Stimulated activated CD4-positive, alpha-beta T cell treated with anti-CD3 and anti-CD28 coated beads, TNF-alpha, amount 100 ng/mL, for 4 hours (primary cell): ENCODE measurements around the gene UBE3C.
A peak's percentile ranks its signal among the peaks of the same experiment; 100 is the strongest.
"Not testable (repeated sequence)": the region's sequence is repeated elsewhere in the genome, so short reads cannot be mapped to it uniquely, and the experiment has no call there.

Experiments
- DNase-seq, 3 experiments: peaks; one replicate each; pipeline ENCODE4 v3.0.0-alpha.2; 2020; ENCODE audit warnings: low read depth in 3 of 3

UBE3C gene

GRCh38 chr7:157138424-157139110 is at the start of gene UBE3C:
Gene UBE3C (plus strand): TSS chr7:157138926. CDS start chr7:157139273, 347 bp downstream.
- DNase-seq: peak; percentile 82 to 89 (median 88)

DNA sequence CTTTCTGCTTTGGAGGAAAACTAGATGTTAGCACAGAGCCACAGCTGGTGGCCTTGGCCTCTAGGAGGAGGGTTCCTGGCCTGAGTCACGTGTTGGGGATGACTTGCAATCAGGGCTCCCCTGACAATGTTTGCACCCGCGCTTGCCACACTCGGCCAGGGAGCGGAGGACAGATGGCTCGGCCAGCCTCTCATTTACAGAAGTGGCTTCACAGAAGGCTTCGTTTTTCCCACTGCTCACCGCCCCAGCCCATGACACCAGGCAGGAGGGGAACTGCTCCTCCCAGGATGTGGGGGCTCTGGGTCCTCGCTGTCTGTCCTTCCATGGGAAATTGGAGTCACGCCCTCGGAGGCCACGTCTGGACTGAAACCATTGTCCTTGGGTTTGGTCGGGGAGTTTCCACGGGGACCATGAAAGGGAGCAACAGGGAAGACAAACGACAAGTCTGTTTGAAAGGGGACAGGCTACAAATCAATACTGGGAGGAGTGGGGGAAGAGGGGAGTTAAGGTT is 49.6 kb upstream of the UBE3C start:
- no peak for DNase-seq

- no peak for DNase-seq
Measured at GRCh38 chr7:157090485-157091165, 48.1 kb upstream of the UBE3C start.

- DNase-seq: no peak
Measured at GRCh38 chr7:157096286-157097055, 42.3 kb upstream of the UBE3C start.

DNA sequence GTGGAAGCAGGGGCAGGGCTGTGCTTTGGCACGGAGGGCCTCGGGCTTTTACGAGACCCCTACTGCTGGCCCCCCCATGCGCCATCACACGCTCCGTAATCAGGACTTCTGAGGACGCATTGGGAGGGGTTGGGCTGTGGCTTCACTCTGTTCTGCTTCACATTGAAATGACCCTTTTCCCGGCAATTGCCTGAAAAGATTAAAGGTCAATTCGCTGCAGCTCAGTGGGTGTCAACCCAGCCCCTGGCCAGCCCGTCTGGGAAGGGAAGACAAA is 41.7 kb upstream of the UBE3C start:
- DNase-seq: no peak

DNA sequence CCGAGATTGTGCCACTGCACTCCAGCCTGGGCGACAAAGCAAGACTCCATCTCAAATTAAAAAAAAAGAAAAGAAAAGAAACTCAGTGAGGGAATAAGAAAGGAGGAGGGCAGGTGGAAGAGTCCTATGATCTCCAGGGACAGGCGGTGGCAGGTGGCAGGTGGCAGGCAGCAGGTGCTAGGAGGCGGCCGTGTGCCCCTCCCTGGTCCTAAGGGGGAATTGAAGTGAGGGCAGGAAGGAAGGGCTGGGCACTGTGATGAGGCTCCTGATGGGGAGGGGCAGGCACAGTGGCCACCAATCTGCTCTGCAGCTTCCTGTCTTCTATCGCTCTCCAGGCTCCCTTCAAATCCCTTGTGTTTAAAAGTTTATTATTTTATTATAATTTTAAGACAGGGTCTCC is 41.2 kb upstream of the UBE3C start:
- DNase-seq: no peak

DNA sequence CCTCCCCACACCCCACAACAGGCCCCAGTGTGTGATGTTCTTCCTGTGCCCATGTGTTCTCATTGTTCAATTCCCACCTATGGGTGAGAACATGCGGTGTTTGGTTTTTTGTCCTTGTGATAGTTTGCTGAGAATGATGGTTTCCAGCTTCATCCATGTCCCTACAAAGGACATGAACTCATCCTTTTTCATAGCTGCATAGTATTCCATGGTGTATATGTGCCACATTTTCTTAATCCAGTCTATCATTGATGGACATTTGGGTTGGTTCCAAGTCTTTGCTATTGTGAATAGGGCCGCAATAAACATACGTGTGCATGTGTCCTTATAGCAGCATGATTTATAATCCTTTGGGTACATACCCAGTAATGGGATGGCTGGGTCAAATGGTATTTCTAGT is 38.7 kb upstream of the UBE3C start:
- not testable (repeated sequence) for DNase-seq

GRCh38 chr7:157103641-157104040 is 35.1 kb upstream of the UBE3C start:
- DNase-seq: not testable (repeated sequence)

GRCh38 chr7:157111311-157111710 is 27.4 kb upstream of the UBE3C start:
- DNase-seq: no peak

- DNase-seq: no peak
Measured at GRCh38 chr7:157112706-157113105, 26.0 kb upstream of the UBE3C start.

GRCh38 chr7:157113607-157114006 is 25.1 kb upstream of the UBE3C start:
- no peak for DNase-seq

- DNase-seq: no peak
Measured at GRCh38 chr7:157116762-157117161, 22.0 kb upstream of the UBE3C start.

DNA sequence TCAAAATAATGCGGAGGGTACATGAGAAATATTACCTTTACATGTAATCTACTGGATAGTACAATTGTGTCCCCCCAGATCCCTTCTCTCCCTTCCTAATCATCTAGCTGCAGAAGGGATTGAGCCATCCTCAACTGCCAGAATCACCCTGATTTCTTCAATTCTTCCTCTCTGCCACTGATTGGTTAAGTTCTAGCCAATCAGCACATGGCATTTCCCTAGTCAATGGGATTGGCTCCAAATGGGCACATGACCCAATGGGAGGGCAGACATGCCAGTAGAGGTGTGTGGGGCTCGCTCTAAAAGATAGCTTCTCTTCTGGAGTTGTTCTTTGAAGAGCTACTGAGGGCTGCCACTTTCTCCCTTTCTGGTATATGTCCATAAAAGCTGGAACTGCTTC is 20.9 kb upstream of the UBE3C start:
- no peak for DNase-seq

- no peak for DNase-seq
Measured at GRCh38 chr7:157120181-157120580, 18.5 kb upstream of the UBE3C start.

DNA sequence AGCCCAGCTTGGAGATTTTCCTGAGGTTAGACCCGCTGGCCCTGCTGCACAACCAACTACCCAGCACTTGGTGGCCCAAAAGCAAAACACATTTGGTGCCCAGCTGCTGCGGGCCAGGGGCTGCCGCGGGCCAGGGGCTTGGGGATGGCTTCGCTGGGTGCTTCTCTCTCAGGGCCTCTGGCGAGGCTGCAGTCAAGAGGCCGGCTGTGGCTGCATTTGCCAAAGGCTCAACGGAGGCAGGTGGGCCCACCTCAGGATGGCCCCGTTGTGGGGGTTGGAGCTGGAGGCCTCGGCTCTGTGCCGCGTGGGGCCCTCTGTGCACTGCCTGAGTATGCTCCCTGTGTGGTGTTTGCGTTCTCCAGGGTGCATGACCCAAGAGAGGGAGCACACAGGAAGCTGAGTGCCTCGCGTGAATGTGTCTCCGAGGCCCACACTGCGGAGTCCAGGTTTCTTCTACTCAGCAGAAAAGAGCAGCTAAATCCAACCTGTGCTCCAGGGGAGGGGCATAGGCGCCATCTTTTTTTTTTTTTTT is 17.5 kb upstream of the UBE3C start:
- no peak for DNase-seq

DNA sequence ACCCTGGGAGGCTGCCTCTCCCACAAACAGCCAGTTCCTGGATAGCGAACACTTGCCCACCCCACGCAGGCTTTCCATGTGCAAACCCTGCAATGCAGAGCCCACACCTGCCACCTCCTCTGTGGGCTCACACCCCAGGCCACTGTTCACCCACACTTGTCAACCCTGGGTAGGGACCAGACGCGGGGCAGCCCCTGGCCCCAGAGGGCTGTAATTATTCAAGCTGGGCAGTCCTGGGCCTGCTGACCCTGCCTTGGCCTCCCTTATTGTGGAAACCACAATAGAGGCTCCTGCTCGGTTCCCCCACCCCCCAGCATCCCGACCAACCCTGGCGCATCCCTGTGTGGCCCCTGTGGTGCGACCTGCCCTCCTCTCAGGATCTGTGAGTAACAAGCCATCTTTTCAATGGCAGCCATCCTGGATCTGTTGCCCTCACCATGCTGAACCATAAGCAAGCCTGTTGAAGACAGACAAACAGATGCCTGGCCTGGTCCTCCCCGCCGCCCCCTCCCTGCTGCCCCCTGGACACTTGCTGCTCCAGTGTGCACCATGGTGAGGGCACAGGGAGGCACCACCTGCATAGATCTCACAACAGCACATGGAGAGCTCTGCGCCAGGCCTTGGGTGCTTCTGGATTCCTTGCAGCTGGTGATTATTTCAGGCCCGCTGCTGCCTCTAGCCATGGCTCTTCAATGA is 15.8 kb upstream of the UBE3C start:
- DNase-seq: no peak

- DNase-seq: no peak
Measured at GRCh38 chr7:157124690-157125089, 14.0 kb upstream of the UBE3C start.

DNA sequence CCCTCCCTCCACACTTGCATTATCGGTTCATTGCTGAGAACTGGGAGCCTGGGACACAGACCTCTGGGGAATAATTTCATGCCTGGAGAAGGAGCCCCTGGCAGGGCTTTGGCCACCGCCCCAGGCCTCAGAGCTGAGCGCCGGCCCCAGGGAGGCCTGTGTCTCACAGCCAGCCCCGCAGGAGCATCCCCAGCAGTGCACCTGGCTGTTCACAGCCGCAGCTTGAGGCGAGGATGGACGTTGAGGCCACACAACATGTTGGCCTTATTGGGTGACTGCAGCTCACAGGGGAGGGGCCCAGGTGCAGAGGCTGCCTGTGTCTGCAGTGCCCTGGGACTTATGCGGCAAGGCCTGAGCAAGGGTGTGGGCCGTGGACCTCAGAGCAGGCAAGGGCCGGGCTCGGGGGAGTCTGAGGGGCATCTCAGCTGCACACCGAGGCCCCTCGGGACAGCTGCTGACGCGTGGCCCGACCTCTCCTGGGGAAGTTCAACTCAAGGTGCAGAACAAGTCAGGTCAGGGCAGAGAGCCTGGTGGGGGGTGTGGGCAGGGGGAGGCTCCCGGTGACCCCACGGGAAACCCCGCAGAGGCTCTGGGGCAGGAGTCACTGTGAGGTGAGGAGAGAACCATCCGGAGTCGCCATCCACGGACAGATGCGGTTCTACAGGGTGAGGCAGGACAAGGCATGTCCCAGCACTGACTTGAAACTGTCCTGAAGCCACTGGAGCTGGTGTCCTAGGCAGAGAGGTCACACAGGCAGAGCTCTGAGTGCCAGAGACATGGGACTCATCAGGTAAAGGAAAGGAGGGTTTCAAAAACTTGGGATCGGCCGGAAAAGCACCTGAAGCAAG is 13.1 kb upstream of the UBE3C start:
- no peak for DNase-seq

DNA sequence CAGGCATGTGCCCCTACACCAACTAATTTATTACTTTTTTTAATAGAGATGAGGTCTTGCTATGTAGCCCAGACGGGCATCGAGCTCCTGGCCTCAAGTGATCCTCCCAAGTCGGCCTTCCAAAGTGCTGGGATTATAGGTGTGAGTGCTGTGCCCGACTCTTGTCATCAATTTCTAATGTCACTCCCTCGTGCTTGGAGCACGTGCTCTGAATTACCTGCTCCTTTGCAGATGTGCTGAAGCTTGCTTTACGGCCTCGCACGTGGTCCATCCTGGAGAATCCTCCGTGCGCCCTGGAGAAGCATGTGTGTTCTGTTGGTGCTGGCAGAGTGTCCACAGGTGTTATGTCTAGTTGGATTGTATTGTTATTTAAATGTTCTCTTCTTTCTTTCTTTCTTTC is 11.8 kb upstream of the UBE3C start:
- DNase-seq: no peak

DNA sequence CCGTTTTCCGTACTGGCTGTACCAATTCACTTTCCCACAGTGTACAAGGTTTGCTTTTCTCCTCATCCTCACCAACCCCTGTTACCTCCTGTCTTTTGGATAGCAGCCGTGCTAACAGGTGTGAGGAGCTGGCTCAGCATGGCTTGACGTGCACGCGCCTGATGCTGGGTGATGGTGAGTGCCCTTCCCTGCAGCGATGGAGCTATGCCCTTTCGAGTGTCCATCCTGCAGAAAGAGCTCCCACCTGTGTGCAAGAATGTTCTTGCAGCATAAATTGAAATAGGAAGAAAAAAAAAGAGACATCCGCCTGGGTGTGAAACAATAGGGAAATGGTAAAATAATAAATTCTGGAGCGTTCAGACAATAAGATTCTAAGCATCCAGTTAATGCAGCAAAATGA is 9.5 kb upstream of the UBE3C start:
- DNase-seq: no peak

GRCh38 chr7:157129907-157130460 is 8.7 kb upstream of the UBE3C start:
- no peak for DNase-seq
